HG03442 (cell line): ENCODE data around the gene EPS15.

Experiments
- ATAC-seq: cut with Tn5 transposase; IDR thresholded peaks from one replicate; pipeline ENCODE4 v1.9.1; 2021; ENCODE audit warnings: mild to moderate bottlenecking, moderate library complexity; ENCODE audit not compliant: unreplicated experiment

Gene EPS15

DNA sequence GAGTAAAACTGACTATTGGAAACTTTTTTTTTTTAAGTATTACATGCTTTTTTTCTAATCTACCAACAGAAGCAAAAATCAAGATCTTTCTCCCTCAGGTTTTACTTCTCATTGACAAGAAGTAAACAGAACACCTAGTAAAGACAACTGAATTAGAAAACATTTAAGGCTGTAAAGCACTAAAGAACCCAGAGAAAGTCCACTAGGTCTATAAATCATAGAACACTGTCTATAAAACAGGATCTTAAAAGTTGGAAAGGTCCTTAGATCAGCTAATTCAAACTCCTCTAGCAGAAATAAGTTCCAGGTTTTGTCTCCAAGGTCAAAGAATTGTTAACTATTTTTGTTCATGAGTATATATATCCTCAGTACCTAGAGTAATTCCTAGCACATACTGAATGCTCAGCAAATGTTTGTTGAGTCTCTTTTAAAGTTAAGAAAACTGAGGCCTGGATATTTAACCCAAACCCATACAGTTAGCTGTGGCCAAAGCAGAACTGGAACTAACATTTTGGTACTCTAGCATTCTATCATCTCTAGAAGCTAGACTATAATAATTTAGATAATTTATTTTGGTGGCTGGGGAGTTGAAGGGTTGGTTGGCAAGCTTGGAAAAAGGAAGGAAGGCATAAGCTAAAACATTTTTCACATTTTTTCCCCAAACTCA, 3.0 kb downstream of the EPS15 start:
- no peak for ATAC-seq

DNA sequence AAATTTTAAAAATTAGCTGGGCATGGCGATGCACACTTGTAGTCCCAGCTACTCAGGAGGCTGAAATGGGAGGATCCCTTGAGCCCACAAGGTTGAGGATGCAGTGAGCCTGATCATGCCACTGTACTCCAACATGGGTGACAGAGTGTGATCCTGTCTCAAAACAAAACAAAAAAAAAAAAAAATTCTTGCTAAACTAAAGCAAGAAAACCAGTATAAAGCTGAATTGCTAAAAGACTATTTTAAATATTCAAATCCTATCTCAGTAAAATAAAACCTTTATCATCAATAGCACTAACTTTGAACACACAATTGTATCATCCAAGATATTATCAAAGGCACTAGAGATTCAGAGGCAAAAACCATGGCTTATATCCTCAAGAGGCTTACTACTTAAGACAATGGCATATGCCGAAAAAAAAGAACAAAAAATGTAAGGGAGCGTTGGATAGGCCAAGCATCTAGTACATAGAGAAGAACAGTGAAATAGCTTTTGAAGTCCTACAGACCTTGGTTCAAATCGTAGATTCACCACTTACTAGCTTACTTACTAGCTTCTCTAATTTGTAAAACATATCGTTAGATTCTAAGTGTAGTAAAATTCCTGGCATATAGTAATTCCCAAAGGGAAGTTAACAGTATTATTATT, 3.6 kb downstream of the EPS15 start:
- ATAC-seq, result no peak

DNA sequence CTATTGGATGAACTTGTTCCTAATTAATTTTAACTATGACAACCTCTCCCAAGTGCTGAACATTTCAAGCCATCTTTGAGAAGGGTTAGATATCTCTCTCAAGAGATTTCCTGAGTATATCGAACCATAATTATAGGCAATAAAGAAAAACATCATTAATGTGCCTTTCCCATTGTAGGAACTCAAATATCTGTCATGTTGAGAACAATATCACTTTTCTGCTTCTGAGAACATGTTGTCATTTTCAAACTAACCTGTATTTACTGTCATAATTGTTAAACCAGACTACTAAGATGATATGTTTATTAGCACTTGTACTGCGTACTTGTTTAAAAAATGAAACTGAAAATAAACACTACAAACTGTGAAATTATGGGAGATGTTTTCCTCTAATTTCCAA, 4.3 kb downstream of the EPS15 start:
- ATAC-seq, result no peak

DNA sequence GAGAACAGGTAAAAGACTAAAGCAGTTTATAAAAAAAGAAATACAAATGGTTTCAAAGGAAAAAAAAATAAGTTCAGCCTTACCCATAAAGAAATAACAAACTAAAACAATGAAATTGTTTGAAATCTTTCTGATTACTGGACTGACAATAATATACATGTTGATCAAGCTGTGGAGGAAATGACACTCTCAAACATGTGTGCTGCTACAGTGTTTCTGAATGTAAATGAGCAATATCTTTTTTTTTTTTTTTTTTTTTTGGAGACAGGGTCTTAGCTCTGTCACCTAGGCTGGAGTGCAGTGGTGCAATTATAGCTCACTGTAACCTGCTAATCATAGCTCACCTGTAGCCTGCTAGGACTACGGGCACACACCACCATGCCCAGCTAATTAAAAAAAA, 6.5 kb downstream of the EPS15 start:
- no peak for ATAC-seq

DNA sequence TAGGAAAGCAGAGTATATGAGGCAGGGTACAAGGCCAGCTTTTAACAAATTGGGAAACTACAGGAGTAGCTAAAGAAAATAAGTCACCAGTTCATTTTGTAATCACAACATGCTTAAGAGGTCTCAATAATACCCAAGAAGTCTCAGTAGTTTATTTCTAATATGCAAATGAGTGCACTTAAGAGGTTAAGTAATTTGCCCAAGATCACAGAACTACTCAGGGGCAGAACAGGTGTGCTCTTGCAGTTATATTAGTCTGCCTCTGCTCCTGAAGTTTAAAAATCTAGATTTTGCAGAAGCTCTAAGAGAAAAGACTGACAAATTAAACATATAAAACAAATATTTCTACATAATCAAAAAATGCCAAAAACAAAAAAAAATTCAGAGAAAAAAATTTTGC, 6.9 kb downstream of the EPS15 start:
- ATAC-seq, result no peak

DNA sequence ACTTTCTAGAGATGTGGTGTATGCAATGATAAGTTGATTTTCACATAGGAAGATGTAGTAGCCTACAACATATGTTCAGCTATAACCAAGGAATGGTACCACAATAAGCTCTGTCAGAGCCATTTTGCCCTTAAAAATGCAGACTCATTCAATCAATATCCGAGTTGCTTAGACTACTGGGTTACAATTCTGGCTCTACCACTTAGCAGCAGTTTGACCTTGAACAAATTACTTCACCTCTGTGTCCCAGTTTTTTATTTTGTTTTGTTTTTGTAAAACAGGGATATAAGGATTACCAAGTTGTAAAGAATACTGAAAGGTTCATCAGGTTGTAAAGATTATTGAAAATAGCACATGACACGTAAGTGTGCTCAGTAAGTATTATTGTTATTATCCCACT, 9.3 kb downstream of the EPS15 start:
- no peak for ATAC-seq

DNA sequence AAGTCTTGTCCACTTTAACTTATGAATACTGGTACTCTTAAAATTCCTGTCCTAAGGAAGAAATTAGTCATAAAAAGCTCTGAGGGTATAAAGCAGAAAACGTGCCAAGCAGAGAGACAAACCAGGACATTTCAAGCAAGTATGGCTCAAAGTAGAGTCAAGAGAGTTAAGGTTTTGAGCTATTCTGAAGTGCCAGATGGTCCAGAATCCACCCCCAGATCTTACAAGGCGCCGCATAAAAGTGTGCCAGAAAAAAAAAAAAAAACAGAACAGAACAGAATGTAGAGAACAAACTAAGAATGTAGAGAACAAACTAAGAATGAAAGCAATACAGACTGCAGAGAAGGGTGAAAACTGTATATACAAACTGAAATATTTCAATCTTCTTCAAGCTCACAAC, 12.5 kb downstream of the EPS15 start:
- peak; percentile 46 for ATAC-seq

DNA sequence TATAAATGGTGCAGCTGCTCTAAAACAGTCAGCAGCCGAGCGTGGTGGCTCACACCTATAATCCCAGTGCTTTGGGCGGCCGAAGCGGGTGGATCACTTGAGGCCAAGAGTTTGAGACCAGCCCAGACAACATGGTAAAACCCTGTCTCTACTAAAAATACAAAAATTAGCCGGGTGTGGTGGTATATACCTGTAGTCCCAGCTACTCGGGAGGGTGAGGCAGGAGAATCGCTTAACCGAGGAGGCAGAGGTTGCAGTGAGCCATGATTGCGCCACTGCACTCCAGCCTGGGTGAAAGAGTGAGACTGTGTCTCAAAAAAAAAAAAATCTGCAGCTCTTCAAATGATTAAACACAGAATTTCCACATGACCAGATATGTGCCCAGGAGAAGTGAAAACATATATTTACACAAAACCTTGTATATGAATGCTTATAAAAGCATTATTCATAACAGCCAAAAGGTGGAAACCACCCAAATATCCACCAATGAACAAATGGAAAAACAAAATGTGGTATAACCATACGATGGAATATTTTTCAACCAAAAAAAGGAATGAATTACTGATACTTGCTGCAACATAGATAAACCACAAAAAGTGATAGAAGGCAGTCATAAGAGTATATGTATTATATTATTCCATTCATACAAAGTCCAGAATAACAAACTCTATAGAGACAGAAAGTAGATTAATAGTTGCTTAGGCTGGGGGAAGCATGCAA, 14.1 kb downstream of the EPS15 start:
- ATAC-seq, result peak; percentile 37

DNA sequence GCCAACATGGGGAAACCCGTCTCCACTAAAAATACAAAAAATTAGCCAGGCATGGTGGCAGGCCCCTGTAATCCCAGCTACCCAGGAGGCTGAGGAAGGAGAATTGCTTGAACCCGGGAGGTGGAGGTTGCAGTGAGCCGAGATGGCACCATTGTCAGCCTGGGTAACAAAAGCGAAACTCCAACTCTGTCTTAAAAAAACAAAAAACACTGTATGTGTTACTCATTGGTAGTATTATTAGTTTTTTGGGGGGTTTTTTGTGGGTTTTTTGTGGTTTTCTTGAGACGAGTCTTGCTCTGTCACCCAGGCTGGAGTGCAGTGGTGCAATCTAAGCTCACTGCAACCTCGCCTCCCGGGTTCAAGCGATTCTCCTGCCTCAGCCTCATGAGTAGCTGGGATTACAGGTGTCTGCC, 17.8 kb downstream of the EPS15 start:
- ATAC-seq, result peak; percentile 63

DNA sequence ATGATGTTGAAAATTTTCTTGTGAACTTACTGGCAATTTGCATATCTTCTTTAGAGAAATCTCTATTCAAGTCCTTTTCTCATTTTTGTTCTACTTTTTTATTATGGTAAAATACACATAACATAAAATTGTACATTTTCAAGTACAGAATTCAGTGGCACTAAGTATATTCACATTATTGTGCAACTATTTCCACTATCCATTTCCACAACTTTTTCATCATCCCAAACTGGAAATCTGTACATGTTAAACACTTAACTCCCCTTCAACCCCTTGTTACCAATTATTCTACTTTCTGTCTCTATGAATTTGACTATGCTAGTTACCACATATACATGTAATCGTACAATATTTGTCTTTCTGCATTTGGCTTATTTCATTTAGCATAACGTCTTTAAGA, 19.4 kb downstream of the EPS15 start:
- no peak for ATAC-seq

DNA sequence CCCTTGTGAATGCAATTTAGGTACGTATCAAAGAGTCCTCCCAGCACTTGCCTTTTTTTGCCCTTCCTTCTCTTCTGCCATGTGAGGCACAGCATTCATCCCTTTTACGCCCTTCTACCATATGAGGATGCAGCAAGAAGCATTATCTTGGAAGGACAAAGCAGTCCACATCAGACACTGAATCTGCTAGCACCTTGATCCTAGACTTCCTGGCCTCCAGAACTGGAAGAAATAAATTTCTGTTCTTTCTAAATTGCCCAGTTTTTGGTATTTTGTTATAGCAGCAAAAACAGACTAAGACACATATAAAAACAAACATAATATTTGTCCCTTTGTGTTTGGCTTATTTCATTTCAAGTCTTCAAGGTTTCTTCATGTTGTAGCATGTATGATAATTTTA, 20.1 kb downstream of the EPS15 start:
- ATAC-seq, result no peak

DNA sequence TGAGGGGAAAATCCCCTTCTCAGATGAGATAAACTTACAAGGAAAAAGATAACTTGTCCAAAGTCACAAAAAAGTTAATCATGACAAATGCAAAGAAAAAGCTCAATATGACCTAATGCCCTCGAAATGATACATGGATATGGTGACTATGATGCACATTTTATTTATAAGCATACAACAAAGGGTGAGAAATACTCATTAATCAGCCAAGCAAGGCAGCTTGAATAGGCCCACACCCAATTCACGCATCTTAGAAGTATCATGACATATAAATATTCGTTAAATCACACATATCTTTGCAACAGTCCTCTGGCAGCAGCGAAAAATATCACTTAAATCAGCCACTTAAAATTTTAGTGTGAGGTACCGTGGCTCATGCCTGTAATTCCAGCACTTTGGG, 21.7 kb downstream of the EPS15 start:
- ATAC-seq, result no peak

DNA sequence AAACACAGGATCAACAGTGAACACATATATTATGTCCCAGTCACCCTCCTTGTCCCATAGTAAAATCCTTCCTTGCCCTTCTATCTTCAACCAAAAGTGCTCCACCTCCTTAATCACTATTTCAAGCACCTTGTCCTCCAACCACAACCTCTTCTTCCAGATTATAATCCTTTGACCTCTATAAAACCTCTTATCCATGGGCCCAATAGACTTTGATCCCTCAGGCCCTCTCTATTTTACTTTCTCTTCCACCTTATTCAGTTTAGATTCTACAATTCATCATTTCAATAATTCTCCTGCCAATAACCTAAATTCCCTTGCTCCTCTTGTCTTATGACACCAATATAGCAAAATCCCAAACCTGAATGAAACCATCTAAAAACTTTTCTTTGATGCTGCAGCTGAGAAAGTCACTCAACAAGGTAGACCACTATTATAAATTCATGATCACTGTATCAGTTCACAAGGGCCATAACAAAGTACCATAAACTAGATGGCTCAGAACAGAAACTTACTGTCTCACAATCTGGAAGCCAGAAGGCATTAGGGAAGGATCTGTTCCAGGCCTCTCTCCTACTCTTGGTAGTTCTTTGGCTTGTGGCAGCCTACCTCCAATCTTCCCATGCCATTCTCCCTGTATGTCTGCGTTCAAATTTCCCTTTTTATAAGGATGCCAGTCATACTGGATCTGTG, 24.8 kb downstream of the EPS15 start:
- no peak for ATAC-seq

DNA sequence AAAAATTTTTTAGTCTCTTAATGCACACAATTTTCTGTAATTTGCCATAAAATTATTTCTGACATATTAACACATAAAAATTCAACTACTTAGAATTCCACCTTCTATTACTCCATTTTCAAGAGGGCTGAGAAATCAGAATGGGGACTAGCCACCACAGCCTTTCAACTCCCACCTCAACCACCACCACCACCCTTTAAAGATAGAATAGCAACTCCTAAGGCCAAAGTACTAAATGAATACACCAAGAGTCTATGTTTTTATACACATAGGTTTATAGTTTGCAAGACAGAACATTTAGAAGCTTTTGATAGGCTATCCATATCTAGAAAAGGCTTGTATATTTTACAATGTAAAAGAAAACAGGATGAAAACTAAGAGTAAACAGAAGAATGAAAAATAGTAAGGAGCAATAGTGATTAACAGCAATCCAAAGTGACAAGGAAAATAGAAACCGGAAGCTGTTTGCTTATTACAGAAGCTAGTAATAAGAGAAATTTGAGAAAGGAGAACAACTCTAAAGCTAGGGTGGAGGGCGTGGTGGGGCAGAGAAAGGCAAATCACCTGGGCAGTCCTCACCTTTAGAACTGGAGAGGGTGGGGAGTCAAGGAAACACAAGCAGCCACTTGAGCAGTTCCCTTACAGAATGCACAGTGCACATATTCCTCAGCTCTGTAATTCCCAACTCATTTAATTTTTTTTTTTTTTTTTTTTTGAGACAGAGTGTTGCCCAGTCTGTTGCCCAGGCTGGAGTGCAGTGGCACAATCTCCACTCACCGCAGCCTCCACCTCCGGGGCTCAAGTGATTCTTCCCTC, 27.7 kb downstream of the EPS15 start:
- ATAC-seq, result peak; percentile 43

DNA sequence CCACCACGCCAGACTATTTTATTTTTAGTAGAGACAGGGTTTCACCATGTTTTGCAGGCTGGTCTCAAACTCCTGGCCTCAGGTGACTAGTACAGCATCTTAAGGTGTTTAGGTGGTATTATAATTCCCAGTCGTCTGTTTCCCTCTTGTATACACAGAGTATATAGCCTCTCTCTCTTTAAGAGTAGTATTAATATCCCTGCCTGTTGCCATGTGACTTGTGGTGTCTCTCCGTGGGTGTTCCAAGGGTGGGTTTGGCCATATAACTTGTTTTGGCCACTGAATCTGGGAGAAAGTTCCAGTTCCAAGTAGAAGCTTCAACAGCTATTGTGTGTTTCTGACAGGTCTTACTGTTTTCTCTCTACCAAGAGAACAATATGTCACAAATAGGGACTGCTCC, 29.6 kb downstream of the EPS15 start:
- ATAC-seq, result no peak

DNA sequence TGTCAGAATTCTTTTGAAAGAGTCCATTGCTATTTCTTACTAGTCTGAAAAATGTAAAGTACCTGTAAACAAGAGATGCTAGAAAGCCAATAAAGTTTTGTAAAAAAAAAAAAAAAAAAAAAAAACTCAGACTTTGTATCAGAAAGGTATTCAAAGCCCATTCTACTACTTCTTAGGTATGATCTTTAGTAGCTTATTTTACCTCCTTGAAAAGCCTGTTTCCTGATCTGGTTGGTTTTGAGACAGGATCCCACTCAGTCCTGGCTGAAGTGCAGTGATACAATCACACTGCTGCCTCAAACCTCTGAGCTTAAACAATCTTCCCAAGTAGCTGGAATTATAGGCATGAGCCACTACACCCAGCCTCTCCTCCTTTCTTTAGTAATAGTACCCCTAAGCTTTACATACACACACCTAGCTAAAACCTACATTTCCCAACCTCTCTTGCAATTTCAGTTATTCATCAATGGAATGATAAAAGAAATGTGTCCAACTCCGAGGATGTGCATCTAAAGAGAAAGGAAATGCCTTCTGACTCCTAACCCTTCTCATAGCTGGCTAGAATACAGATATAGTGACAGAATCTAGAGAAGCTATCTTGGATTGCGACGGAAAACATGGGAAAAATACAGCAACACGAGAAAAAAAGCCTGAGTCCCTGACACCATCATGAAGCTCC, 30.6 kb downstream of the EPS15 start:
- ATAC-seq, result no peak

DNA sequence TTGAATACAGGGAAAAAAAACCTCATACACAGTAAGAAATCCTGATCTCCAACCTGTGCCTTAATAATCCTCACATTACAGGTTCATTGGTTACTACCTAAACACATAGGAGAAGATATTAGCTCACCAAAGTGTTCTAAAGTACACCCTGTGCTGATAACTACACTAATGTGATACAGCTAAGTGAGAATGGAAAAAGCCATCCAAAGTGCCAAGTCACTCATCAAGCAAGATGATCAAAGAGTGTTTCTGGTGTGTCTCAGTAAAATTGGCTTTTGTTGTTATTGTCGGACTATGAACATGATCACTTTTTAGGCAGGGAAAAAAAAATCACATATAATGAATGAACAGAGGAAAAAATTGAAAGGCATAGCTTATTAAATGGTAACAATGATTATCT, 31.4 kb downstream of the EPS15 start:
- ATAC-seq, result no peak

DNA sequence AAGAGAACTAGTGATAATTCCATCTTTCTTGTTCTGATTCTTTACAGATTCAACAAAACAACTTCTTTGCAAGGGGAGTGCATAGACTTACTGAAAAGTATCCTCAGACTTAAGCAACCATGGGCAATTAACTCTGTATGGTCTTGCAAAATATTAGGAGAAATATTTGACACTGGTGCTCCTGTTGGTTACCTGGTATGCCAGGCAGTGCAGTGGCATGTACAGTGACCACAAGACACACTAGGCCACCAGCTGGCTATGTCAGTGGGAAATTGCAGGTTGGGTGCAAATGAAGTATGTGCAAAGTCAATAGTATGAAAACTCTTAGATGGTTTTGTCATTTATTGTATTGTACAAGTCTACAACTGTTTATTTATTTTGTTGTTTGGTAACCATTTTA, 34.5 kb downstream of the EPS15 start:
- no peak for ATAC-seq

DNA sequence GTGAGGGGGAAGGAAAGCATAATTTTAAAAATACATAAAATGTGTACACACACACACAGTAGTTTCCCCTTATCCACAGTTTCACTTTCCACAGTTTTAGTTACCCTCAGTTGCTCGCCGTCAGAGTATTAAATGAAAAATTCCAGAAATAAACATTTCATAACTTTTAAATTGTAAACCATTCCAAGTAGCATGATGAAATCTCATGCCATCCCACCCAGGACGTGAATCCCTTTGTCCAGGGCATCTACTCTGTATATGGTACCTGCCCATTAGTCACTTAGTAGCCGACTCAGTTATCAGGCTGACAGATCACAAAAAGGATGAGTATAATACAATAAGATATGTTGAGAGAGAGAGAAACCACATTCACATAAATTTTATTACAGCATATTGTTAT, 36.2 kb downstream of the EPS15 start:
- no peak for ATAC-seq
